ENCODE results near the gene RASGRF2. TPM values are rescaled to one million over a fixed set of nuclear protein-coding genes. Genes with fewer than 3 reads are reported as not detected.

RASGRF2 gene
- total RNA-seq, 1 donor from 2014 or later, result 4.8 TPM

- Histone ChIP-seq H3K27ac (replicated peaks) (no peak overlapping the region), H3K36me3 (no peaks in the 10 kb centered on the region), H3K27me3 (ENCODE audit: low read depth) (no peaks in the 10 kb centered on the region), H3K4me3 (no peak overlapping the region), H3K4me1 (no peaks in the 10 kb centered on the region), H3K9me3 (replicated peaks) (no peaks in the 10 kb centered on the region)
- intact Hi-C loops (cut with micrococcal nuclease), result no loop called here
- TF ChIP-seq, protein P1, sequence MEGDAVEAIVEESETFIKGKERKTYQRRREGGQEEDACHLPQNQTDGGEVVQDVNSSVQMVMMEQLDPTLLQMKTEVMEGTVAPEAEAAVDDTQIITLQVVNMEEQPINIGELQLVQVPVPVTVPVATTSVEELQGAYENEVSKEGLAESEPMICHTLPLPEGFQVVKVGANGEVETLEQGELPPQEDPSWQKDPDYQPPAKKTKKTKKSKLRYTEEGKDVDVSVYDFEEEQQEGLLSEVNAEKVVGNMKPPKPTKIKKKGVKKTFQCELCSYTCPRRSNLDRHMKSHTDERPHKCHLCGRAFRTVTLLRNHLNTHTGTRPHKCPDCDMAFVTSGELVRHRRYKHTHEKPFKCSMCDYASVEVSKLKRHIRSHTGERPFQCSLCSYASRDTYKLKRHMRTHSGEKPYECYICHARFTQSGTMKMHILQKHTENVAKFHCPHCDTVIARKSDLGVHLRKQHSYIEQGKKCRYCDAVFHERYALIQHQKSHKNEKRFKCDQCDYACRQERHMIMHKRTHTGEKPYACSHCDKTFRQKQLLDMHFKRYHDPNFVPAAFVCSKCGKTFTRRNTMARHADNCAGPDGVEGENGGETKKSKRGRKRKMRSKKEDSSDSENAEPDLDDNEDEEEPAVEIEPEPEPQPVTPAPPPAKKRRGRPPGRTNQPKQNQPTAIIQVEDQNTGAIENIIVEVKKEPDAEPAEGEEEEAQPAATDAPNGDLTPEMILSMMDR (IDR thresholded peaks at IDR 0.05; ENCODE audit: borderline replicate concordance), result no peak
- DNase-seq, result no peak
Observed at GRCh38 chr5:80926979-80927656, 33.0 kb upstream of the RASGRF2 start.

DNA sequence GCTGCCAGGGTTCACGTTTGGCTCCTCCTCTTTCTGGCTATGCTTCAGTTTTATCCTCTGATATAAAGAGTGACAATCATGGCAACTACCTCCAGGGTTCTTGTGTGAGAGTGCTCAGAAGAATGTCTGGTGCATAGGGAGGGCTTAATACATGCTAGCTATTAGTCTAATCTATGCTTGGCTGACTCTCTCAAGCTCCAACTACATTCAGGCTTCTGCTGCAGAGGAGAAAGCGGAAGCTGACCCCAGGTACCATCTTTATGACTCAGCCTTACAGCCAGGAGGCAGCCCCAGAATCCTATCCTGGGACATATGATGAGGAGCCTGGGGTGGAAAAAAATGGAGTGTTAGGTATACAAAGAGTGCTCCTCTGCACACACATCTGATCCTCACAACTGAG lies 32.1 kb upstream of the RASGRF2 start:
- DNase-seq, result no peak
- Histone ChIP-seq H3K36me3 (no peaks in the 10 kb centered on the region), H3K4me3 (no peak overlapping the region), H3K9me3 (replicated peaks) (no peaks in the 10 kb centered on the region), H3K27me3 (ENCODE audit: low read depth) (no peaks in the 10 kb centered on the region), H3K27ac (replicated peaks) (no peak overlapping the region), H3K4me1 (no peaks in the 10 kb centered on the region)
- TF ChIP-seq, protein P1 (IDR thresholded peaks at IDR 0.05; ENCODE audit: borderline replicate concordance), result no peak
- intact Hi-C loops (cut with micrococcal nuclease), result no loop called here

DNA sequence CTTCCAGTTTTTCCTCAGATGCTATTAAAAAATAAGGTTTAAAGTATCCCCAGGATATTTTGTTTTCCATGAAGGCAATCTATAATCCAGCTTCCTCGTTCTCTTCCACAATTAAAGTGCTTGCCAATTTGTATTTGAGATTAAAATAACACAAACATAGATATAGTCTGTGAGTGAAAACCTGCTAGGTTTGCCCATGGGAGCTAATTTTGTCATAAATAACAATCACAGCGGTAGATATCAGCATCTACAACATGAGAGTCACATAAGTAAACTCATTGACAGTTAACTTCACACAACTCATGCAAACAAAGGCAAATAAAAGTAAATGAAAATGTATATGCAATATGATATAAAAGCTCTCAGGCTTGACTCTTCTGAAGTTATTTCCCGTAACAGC lies 29.2 kb upstream of the RASGRF2 start:
- intact Hi-C loops (cut with micrococcal nuclease), result no loop called here
- Histone ChIP-seq H3K9me3 (replicated peaks) (no peaks in the 10 kb centered on the region), H3K36me3 (no peaks in the 10 kb centered on the region), H3K4me3 (no peak overlapping the region), H3K27ac (replicated peaks) (no peak overlapping the region), H3K4me1 (no peaks in the 10 kb centered on the region), H3K27me3 (ENCODE audit: low read depth) (no peaks in the 10 kb centered on the region)
- TF ChIP-seq, protein P1 (IDR thresholded peaks at IDR 0.05; ENCODE audit: borderline replicate concordance), result no peak
- DNase-seq, result no peak

DNA sequence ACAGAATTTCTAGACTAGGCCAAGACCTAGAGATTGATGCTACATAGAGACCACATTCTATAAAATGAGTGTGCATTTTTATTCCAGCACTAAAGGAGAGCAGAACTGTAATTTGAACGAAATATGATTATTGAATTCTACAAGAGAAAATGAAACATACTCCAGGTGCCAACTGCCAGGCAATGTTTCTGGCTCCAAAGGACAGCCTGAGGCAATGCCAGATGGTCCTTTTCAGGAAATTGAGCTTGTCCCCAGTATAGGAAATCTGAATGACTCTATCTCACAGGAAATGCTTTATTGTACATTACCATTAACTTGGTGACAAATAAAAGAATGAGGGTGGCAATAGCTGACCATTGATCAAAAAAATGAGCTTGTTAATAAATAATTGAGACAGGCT lies 28.8 kb upstream of the RASGRF2 start:
- no peak overlapping the region for H3K4me3 ChIP-seq
- no peaks in the 10 kb centered on the region for H3K27me3 ChIP-seq (ENCODE audit: low read depth)
- TF ChIP-seq, protein P1 (IDR thresholded peaks at IDR 0.05; ENCODE audit: borderline replicate concordance), result no peak
- DNase-seq, result no peak
- H3K36me3 ChIP-seq, result no peaks in the 10 kb centered on the region
- H3K4me1 ChIP-seq, result no peaks in the 10 kb centered on the region
- H3K27ac ChIP-seq (replicated peaks), result no peak overlapping the region
- intact Hi-C loops (cut with micrococcal nuclease), result no loop called here
- no peaks in the 10 kb centered on the region for H3K9me3 ChIP-seq (replicated peaks)

DNA sequence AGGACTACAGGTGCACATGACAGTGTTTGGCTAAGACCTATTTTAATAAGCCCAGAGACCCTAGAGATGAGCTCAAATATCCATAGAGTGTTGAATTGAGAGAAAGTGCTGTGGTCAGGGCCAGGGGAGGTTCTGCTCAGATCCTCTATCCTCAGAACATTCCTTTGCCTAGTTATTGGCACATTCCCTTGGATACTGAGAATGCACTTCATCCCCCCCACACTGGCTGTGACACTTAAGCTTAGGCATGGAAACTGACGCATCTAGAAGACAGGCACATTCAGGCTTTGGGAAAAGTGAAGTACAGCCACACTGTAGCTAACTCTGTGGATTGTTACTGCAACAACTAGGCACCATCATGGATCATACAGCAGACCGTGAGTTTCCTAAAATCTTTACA lies 27.1 kb upstream of the RASGRF2 start:
- Histone ChIP-seq H3K4me3 (no peak overlapping the region), H3K4me1 (no peaks in the 10 kb centered on the region), H3K27me3 (ENCODE audit: low read depth) (no peaks in the 10 kb centered on the region), H3K9me3 (replicated peaks) (no peaks in the 10 kb centered on the region), H3K36me3 (no peaks in the 10 kb centered on the region), H3K27ac (replicated peaks) (no peak overlapping the region)
- TF ChIP-seq, protein P1 (IDR thresholded peaks at IDR 0.05; ENCODE audit: borderline replicate concordance), result no peak
- DNase-seq, result no peak
- intact Hi-C loops (cut with micrococcal nuclease), result no loop called here
